Effector memory CD4-positive, alpha-beta T cell (primary cell): ENCODE results near the gene PLAGL1.

Source experiments
- DNase-seq, 3 donors: peaks; one replicate each; pipeline ENCODE4 v3.0.0-alpha.2; 2020
- H3K27ac ChIP-seq: 2 replicates; pipeline ENCODE4 v1.7.0; 2013; ENCODE audit warnings: mild to moderate bottlenecking, low read length, moderate library complexity; ENCODE audit not compliant: insufficient read depth, poor library complexity, severe bottlenecking
- H3K27me3 ChIP-seq: replicated peaks from 2 replicates; pipeline ENCODE4 v1.7.0; 2013; ENCODE audit warnings: mild to moderate bottlenecking, low read length; ENCODE audit not compliant: insufficient read depth, control insufficient read depth, poor library complexity, severe bottlenecking
- H3K36me3 ChIP-seq: 2 replicates; pipeline ENCODE4 v1.7.0; 2013; ENCODE audit warnings: mild to moderate bottlenecking, low read length, moderate library complexity; ENCODE audit not compliant: control insufficient read depth, insufficient read depth
- H3K4me1 ChIP-seq: 2 replicates; pipeline ENCODE4 v1.7.0; 2013; ENCODE audit warnings: low read length, mild to moderate bottlenecking; ENCODE audit not compliant: control insufficient read depth, insufficient read depth, poor library complexity, severe bottlenecking
- H3K4me3 ChIP-seq: 2 replicates; pipeline ENCODE4 v1.7.0; 2013; ENCODE audit warnings: low read length, low read depth, mild to moderate bottlenecking; ENCODE audit not compliant: insufficient read depth, poor library complexity, severe bottlenecking
- H3K9me3 ChIP-seq: 2 replicates; pipeline ENCODE4 v1.7.0; 2013; ENCODE audit warnings: mild to moderate bottlenecking, low read length, moderate library complexity; ENCODE audit not compliant: control insufficient read depth

PLAGL1 gene

GRCh38 chr6:143969077-143969476 is 39.0 kb downstream of the PLAGL1 start:
- no peaks in the 10 kb centered on the region for H3K27me3 ChIP-seq
- no peak overlapping the region for H3K27ac ChIP-seq
- H3K9me3 ChIP-seq, result no peaks in the 10 kb centered on the region
- no peak for DNase-seq
- no peak overlapping the region for H3K4me3 ChIP-seq
- no peaks in the 10 kb centered on the region for H3K4me1 ChIP-seq
- no peaks in the 10 kb centered on the region for H3K36me3 ChIP-seq

GRCh38 chr6:143967706-143968376 is 40.2 kb downstream of the PLAGL1 start:
- Histone ChIP-seq H3K9me3 (no peaks in the 10 kb centered on the region), H3K4me3 (no peak overlapping the region), H3K27ac (no peak overlapping the region), H3K27me3 (no peaks in the 10 kb centered on the region), H3K4me1 (no peaks in the 10 kb centered on the region), H3K36me3 (no peaks in the 10 kb centered on the region)
- DNase-seq, result no peak

- Histone ChIP-seq H3K27me3 (no peaks in the 10 kb centered on the region), H3K9me3 (no peaks in the 10 kb centered on the region), H3K4me1 (no peaks in the 10 kb centered on the region), H3K27ac (no peak overlapping the region), H3K4me3 (no peak overlapping the region), H3K36me3 (no peaks in the 10 kb centered on the region)
- DNase-seq, result no peak
These were observed 41.7 kb downstream of the PLAGL1 start for GRCh38 chr6:143966312-143966711.

GRCh38 chr6:143965503-143966171 is 42.4 kb downstream of the PLAGL1 start:
- Histone ChIP-seq H3K4me3 (no peak overlapping the region), H3K27me3 (no peaks in the 10 kb centered on the region), H3K9me3 (no peaks in the 10 kb centered on the region), H3K36me3 (no peaks in the 10 kb centered on the region), H3K27ac (no peak overlapping the region), H3K4me1 (no peaks in the 10 kb centered on the region)
- DNase-seq, result no peak

- no peaks in the 10 kb centered on the region for H3K36me3 ChIP-seq
- no peaks in the 10 kb centered on the region for H3K9me3 ChIP-seq
- H3K27me3 ChIP-seq, result no peaks in the 10 kb centered on the region
- DNase-seq, result no peak
- no peaks in the 10 kb centered on the region for H3K4me1 ChIP-seq
- no peak overlapping the region for H3K4me3 ChIP-seq
- H3K27ac ChIP-seq, result no peak overlapping the region
These were observed 43.4 kb downstream of the PLAGL1 start for GRCh38 chr6:143964674-143965081.

GRCh38 chr6:143963158-143963919 is 44.7 kb downstream of the PLAGL1 start:
- no peaks in the 10 kb centered on the region for H3K36me3 ChIP-seq
- no peaks in the 10 kb centered on the region for H3K9me3 ChIP-seq
- H3K27ac ChIP-seq, result no peak overlapping the region
- H3K4me3 ChIP-seq, result no peak overlapping the region
- no peak for DNase-seq
- H3K27me3 ChIP-seq, result no peaks in the 10 kb centered on the region
- no peaks in the 10 kb centered on the region for H3K4me1 ChIP-seq

- Histone ChIP-seq H3K4me3 (no peak overlapping the region), H3K4me1 (no peaks in the 10 kb centered on the region), H3K27me3 (no peaks in the 10 kb centered on the region), H3K27ac (no peak overlapping the region), H3K36me3 (no peaks in the 10 kb centered on the region), H3K9me3 (no peaks in the 10 kb centered on the region)
- no peak for DNase-seq
These were observed 45.9 kb downstream of the PLAGL1 start for GRCh38 chr6:143961886-143962878.

- DNase-seq, result no peak
- Histone ChIP-seq H3K4me1 (no peaks in the 10 kb centered on the region), H3K9me3 (no peaks in the 10 kb centered on the region), H3K27me3 (no peaks in the 10 kb centered on the region), H3K36me3 (no peaks in the 10 kb centered on the region), H3K27ac (no peak overlapping the region), H3K4me3 (no peak overlapping the region)
These were observed 47.0 kb downstream of the PLAGL1 start for GRCh38 chr6:143961066-143961465.

GRCh38 chr6:143959927-143960326 is 48.1 kb downstream of the PLAGL1 start:
- Histone ChIP-seq H3K9me3 (no peaks in the 10 kb centered on the region), H3K27ac (no peak overlapping the region), H3K4me1 (no peaks in the 10 kb centered on the region), H3K4me3 (no peak overlapping the region), H3K36me3 (no peaks in the 10 kb centered on the region), H3K27me3 (no peaks in the 10 kb centered on the region)
- DNase-seq, result no peak
